HG02840 (cell line): ENCODE results near the gene PLCB4.

Experiments used
- ATAC-seq: cut with Tn5 transposase; IDR thresholded peaks from one replicate; pipeline ENCODE4 v1.9.1; 2021; ENCODE audit warnings: mild to moderate bottlenecking, moderate library complexity, moderate number of reproducible peaks; ENCODE audit not compliant: unreplicated experiment, low FRiP score

PLCB4 gene

DNA sequence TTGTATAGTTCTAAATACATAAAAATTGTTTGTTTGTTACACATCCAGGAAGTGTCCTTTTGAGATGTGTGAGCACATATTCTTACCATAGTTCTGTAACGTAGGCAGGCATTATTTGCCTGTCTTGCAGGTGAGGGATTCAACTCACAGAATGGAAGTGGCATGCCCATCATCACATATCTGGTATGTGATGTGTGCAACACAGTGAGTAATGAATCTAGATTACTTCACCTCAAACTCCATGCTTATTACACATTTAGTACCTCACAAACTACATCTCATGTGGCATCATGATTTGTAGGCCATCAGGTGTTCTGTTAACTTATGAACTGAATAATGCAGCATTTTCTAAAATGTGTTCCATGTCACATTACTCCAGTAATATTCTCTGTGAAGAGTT, 181.6 kb downstream of the PLCB4 start:
- ATAC-seq = no peak

DNA sequence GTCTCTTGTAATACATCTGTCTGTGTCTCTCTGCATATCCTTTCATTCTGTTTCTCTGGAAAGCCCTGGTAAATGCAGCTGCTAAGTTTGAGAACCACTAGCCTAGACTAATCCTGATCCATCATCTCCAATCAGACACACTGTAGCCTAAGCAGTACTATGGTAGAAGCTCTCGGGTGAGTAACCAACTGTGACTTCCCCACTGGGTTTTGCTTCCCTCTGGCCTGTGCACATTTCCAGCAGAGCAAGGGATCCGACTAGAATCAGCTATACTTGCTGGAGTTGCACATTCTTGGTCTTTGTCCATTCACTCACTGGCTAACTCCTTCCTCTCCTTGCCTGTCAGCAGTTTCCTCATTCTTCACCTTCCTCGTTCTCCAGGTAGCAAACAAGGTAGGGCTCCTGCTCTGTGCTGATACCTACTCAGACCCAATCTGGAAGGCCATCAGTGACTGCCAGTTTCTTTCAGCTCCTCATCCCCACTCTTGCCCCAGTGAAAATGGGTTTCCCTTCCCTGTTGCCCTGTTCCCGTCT, 184.2 kb downstream of the PLCB4 start:
- ATAC-seq = no peak

DNA sequence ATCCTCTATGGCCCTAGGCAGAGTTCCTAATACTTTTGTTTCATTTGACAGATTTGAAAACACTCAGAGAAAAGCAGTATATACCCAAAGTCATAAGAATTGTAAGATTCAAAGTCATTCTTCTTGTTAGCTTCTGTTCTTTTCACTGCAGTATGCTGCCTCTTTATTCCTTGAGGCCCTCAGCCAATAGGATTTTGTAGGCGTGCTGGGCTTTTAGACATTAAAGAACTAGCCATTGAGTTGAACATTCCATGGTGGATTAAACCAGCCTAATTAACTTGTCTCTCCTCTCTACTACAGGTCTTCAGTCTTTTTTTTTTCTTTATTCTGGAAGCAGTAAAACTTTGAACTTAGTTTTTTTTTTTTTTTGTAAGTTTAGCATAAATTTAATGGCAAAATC, 186.3 kb downstream of the PLCB4 start:
- no peak for ATAC-seq

DNA sequence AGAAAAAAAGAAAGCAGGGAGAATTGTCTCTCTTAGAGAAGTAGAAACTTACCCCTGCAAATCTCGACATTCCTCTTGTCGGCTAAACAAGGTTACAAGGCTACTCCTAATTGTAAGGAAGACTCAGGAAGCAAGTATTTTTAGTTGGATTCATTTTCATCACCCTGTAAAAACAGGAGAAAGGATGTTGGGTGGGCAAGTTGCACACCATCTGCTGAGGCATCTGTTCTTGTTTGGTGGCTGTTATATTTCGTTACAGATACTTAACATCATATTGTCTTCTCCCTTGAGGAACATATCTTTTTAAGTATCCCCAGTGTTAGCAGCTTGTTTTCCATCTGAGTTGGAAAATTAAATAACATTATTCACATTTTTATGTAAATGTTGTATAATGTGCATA, 187.5 kb downstream of the PLCB4 start:
- no peak for ATAC-seq

GRCh38 chr20:9258901-9259300, 190.0 kb downstream of the PLCB4 start:
- ATAC-seq = no peak

DNA sequence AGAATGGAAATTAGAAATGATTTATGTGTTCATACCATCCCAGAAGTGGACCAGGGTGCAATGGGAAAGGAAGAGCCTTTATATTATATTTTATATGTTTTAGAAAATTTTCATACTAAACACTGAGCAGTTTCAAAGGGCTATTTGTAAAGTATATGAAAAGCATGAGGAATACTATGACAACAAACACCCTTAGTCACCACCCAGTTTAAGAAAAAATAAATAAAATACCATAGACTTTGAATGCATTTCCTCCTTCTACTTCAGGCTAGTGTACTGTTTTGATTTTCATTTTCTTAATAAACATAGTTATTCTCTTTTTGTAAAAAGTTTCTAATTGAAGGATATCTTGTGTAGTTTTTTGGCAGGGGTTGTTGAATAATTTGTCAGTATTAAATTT, 191.1 kb downstream of the PLCB4 start:
- ATAC-seq = no peak

GRCh38 chr20:9261781-9262180, 192.9 kb downstream of the PLCB4 start:
- ATAC-seq = no peak

DNA sequence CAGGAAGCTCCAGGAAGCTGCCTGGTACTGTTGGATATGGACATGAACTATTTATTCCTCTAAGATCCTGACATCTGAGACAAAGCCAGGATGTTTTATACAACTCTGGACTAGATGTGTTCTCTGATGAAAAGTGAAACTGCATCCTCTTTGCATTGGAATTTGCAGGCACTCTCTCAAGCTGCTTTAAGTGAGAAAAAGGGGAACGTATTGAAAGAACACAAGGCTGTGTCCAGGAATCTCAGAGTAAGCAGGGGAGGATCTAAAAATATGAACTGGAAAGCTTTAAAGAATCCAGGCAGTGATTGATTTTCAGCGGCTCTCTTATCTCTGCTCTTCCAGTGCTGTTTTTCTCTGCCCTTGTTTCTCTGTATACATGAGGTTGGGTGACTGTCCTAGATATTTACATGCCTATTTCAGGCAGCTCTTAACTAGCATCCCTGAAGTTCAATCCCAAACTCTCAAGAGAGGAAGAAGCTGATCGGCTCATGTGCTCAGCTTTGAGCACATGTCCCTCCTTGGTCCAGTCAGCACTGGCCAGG, 193.8 kb downstream of the PLCB4 start:
- ATAC-seq = no peak

DNA sequence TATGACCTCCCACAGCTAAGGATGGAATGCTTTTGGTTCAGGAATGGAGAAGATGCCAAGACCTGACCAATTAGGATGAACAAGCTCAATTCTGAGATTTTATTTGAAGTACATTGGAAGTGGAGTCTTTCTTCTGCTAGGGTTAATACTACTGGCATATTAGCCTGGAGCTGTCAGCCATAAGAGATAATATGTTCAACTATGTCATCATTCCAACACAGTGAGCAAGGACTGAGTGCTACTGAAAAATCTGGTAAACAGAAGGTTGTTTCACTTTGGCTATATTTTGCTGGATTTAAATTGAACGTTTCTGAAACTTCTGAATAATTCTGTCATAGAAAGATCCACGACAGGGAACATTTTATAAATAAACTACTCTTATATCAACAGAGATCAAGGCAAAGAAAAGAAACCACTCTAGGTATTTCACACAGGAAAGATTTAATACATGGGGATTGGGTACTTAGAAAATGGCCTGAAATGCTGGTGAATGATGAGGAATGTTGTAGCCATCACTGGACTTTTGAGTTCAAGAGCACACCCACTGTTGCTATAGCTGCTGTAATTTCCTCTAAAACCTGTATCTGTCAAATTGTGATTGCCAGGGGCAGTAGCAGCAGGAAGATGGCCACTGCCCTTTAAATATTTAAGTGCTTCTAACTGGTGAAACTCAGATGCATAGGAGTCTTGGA, 200.5 kb downstream of the PLCB4 start:
- ATAC-seq = no peak

DNA sequence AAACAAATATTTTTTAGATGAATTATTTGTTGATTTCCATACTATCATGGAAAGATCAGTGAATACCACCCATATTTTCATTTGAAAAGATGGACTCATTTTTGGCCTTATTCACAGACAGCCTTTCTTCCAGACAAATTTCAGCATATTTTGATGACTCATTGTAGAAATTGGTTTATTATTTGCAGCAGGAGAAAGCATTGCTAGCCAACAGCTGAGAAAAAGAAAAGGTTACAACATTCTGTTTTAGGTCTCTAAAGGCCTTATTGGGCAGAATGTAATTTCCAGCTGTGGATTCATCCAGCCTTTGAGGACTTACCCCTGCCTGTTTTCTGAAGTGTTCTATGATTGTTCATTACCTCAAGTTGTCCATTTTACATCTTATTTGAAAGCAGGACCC, 201.9 kb downstream of the PLCB4 start:
- no peak for ATAC-seq

GRCh38 chr20:9276966-9277468, 208.1 kb downstream of the PLCB4 start:
- ATAC-seq = no peak

DNA sequence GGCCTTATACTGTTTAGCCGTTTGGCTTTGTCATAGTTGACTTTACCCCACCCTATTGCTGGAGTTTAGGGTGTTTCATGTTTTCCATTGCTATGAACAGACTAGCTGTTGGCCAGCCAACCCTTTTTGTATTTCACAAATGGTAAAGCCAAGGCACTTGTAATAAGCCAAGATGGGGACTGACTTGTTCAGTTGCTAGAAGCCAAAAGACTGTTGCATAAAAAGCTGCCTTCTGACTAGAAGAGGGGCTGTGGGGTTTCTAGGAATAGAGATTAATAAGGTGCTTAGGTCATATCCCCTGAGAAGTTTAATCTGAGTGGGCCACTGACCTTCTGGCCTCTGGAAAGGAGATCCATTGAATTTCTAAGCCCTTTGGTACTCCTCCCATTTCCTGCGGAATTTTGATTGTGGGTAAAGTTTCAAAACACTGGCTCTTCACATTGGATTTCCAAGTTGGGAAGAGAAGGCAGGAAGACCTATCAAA, 211.1 kb downstream of the PLCB4 start:
- no peak for ATAC-seq

DNA sequence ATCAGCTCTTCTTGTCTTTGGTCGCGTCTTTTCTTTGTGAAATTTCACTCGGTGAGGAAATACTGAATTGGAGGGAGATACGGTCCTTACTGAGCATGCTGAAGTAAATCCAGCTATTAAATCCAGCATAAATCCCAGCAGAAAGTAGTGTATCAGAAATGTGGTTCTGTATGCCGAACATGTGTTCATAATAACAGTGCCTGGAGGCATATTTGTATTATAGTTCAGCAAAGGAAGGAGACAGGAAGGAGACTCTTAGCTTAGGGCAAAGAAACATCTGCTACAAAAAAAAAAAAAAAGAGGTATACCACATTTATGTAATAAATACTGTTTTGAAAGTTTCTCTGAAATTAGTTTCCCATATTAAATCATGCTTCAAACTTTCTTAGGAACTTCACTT, 211.8 kb downstream of the PLCB4 start:
- ATAC-seq = no peak

DNA sequence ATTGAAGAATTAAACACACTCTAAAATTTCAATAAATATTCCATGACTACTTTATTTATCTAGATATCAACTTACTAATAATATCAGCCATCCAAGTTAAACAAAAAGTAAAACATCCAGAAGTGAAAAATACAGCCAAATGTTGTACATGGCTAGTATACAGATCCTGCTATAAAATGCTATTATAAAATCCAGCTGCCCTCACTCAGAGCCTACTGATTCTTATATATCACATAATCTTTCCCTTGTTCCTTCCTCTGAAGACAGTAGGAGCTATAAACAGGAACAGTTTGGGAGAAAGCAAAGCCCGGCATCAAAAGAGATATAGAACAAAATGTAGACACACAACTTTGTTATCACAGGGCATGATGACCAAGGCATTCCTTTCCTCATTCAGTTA, 212.9 kb downstream of the PLCB4 start:
- ATAC-seq = no peak

DNA sequence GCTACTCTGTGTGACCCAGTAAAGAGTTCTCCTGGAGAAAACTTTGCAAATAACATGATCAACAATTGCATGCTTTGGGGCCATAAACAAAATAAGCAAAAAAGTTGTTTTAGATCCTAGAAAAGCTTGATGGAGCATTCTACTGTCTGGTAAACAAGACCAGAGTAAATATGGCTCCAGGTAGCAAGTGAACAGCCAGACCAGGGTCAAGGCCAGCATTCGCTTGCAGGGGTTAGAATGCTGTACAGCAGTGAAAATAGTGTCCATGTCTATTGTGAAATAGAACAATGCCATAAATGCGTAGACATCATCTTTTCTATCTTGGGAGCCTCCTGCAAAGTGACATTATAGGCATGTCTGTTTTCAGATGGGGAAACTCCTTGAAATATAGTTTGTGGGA, 216.7 kb downstream of the PLCB4 start:
- ATAC-seq = no peak

DNA sequence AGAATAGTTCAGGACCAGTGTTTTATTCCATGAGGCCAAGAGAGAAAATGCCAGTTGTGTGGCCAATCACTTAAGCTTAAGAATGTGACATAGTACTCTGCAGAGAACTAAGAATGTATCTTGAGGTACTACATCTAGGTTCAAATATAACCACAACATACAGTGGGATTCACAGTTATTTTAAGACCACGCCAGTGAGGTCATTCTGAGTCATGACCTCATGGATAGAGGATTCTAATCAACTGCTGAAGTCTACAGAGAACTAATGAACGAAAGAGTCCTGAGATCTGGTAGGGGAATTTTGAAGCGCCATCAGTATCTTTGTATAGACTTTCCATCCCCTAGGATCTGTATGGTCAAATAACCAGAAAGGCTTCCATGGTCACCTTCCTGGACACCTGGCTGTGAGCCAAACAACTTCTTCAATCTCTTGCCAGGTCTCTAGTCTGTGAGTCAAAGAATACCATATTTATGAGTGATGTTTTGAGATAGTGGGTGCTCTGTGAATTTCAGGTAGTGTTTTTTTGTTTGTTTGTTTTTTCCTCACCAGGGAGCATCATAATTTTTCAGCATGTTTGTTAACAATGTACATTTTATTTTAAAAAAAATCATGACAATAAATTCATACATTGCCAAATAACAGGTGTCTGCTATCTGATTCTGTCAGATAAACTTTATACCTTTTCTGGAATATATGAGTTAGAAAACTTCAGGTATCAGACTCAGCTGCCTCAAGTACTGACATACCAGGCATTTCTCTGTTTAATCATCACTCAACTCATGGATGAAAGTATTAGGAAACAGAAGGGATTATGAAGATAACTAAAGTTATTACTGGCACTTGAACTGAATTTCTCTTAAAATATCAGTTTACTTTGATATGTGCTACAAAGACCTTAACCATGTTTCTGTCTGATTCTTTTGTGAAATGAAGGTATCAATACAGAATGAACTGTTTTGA, 217.9 kb downstream of the PLCB4 start:
- ATAC-seq = no peak

DNA sequence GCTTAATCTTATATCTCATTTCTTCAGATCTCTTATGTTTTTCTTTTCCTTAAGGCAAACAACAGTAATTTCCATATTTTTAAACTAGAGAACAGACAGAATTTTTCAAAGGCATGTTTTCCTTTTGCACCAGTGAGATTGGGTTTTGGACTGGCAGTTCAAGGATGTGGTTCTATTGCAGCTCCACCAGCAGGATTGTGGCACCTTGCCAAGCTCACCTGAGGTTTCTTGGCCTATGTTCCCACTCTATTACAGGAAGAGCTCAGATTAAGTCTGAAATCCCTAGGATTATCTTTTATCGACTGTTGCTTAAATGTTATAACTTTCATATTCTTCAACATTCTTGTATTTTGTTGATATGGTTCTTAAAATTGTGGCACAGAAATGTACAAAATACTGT, 218.9 kb downstream of the PLCB4 start:
- no peak for ATAC-seq

DNA sequence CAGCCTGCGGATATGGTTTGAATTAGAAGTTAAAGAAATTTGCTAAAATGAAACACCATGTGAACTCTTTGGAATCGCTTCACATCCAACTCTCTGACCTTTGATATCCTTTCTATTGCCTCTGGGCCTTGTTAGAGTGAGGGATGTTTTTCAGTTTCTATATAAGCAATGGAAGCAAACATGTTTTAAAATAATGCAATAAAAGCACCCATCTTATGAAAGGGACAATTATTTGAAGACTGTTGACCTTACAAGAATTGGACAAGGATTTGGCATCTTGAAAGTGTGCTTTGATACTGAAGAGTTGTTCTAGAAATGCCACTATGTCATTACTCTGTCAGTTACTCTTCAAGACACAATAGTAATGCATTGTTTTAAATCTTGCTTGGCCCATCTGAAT, 221.4 kb downstream of the PLCB4 start:
- no peak for ATAC-seq

DNA sequence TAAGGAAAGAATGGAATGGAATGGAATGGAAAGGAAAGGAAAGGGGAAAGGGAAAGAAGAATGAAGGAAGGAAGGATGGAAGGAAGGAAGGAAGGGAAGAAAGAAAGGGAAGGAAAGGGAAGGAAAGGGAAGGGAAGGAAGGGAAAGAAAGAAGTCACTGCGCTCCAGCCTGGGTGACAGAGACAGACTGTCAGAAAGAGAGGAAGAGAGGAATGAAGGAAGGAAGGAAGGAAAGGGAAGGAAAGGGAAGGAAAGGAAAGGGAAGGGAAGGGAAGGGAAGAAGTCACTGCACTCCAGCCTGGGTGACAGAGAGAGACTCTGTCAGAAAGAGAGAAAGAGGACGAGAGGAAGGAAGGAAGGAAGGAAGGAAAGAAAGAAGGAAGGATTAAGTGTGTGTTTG, 224.3 kb downstream of the PLCB4 start:
- ATAC-seq = no peak

DNA sequence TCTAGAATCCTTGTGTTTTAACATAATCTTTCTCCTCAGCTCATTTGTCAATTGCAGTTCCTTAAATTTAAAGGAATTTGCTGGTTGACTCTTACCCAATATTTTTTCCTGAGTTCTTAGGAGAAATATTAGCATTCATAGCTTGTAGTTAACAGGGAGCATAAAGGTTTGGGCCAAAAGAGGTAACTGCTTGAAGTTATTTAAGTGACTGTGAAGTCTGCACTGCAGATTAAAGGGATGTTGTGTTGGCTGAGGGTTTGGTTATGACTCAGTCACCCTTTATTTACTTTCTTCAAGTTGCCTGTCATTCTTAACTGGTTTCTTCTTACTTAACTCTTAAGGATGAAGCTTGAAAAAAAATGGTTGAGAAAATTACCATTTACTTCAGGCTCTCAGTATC, 225.2 kb downstream of the PLCB4 start:
- no peak for ATAC-seq

DNA sequence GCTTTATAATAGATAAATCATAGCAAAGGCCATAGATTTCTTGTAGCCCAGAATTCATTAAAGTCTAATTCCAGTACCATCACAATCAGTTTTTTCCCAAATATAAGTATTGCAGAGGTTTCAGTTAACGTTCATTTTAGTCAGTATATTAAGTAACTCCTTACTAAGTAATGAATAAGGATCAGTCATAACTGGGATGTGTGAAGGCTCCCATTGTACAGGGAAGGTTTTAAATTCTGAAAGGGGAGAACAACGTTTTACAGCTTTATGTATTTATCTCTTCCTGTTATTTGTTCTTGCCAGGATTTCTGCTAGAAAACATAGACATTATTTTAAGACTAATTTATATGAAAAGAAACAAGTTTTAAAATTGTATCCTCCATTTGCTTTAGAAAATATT, 230.0 kb downstream of the PLCB4 start:
- ATAC-seq = no peak
